SK-MEL-5 (cell line): ENCODE results near the gene ZNF777. TPM values are rescaled to one million over a fixed set of nuclear protein-coding genes. Genes with fewer than 3 reads are reported as not detected.
"Not testable (repeated sequence)": the region's sequence is repeated elsewhere in the genome, so short reads cannot be mapped to it uniquely, and the experiment has no call there.

Source experiments
- DNase-seq: peaks from one replicate; pipeline ENCODE4 v3.0.0-alpha.2; 2016; ENCODE audit warnings: low read depth, low spot score
- in situ Hi-C: cut with HindIII; loops from 2 replicates; pipeline ENCODE4 v1.10.0; 2016; ENCODE audit warnings: low sequenced_read_pairs, high pct_unique_total_duplicates, low pct_unique_long_range_greater_than_20kb
- total RNA-seq: library from RNA; depleted of rRNA; stranded (reverse); fragments of >200 nt; shearing (Covaris generic); gene quantifications from 2 replicates; pipeline ENCODE4 v1.2.3, GENCODE V29; 2014

The ZNF777 gene
- total RNA-seq, 1 experiment from 2014 or later = 5.4 TPM

DNA sequence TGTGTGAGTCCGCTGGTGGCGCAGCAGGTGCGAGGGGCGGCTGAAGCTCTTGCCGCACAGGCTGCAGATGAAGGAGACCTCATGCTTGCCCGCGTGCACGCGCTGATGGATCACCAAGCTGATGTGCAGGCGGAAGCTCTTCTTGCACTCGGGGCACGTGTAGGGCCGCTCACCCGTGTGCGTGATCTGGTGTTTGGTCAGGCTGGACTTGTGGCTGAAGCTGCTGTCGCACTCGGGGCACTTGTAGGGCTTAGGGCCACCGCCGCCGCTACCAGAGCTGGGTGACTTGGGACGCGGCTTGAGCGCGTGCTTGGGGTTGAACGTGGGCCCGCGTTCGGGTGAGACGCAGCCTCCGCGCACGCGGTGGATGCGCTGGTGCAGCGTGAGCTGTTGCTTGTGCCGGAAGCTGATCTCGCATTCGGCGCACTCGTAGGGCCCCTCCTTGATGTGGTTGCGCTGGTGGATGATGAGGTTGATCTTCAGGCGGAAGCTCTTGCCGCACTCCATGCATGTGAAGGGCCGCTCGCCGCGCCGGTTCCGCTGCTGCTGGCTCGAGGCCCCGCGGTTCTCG is 28.7 kb downstream of the ZNF777 start:
- in situ Hi-C loops = no loop called here
- DNase-seq = no peak

GRCh38 chr7:149431486-149432120 is 29.3 kb downstream of the ZNF777 start:
- in situ Hi-C loops = no loop called here
- no peak for DNase-seq

GRCh38 chr7:149430192-149430591 is 30.7 kb downstream of the ZNF777 start:
- no peak for DNase-seq
- in situ Hi-C loops = no loop called here

DNA sequence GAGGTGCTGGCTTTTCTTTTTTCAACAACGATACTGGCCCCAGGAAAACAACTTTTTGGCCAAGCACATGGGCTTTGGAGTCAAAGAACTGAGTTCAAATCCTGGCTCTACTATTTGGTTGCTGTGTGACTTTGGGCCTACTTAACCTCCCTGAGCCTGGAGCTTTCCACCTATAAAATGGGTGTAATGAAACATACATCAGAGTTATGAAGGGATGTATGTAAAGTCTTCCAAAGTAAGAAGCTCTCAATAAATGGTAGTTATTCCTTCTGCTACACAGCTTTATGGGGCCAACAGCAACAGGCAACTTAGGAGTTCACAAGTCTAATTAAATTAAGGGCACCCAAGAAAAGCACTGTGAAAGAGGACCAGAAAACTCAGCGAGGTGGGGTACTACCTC is 33.0 kb downstream of the ZNF777 start:
- no peak for DNase-seq
- in situ Hi-C loops = no loop called here

- no peak for DNase-seq
- in situ Hi-C loops = no loop called here
Measured at GRCh38 chr7:149427096-149427680, 33.7 kb downstream of the ZNF777 start.

DNA sequence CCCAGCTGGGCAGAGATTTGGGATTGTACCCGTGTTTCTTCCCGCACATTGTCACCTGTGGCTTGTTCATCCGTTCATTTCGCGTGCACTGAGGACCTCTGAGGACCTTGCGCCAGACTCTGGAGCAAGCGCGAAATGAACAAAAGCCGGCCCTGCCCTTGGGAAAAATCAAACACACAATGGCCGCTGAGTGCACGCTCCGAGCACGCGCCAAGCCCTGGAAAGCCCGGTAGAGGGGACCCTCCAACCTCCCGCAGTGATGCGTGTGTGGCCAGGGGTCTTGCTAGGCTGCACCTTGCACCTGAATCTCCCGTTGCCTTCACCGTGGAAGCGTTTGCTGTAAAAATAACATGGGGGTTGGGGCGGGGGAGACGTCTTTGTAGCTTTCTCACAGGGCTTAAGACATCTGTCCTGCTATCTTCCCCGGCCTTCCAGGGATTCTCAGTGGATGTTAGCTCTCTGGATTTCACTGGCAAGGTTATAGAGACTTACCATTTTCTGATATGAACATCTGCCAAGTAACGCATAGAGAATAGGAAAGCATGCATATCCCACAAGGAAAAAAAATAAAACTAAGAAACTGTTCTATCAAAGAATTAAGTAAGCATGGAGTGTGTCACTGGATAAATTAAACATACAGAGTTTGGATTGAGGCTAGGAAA is 37.3 kb downstream of the ZNF777 start:
- in situ Hi-C loops = no loop called here
- no peak for DNase-seq

DNA sequence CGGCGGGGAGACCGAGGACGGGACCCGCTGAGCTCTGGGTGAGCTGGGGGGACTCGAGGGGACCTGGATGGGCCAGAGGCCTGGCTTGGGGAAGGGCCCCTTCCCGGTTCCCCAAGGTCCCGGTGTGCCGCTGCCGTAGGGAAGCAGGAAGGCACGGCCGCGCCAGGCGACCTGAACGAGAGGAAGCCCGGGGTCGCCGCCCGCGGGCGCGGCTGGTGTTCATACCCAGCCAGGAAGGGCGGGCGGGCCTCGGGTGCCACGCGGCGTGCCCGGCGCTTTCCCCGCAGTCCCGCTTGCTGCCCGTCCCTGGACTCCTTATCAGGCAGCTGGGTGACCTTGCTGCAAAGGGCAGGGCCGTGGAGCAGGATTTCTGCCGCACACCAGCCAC is 38.0 kb downstream of the ZNF777 start:
- in situ Hi-C loops = no loop called here

GRCh38 chr7:149422162-149422913 is 38.5 kb downstream of the ZNF777 start:
- DNase-seq = peak; percentile 55
- in situ Hi-C loops = no loop called here

More for the DNA sequence above, 38.0 kb downstream of the ZNF777 start:
- no peak for DNase-seq

DNA sequence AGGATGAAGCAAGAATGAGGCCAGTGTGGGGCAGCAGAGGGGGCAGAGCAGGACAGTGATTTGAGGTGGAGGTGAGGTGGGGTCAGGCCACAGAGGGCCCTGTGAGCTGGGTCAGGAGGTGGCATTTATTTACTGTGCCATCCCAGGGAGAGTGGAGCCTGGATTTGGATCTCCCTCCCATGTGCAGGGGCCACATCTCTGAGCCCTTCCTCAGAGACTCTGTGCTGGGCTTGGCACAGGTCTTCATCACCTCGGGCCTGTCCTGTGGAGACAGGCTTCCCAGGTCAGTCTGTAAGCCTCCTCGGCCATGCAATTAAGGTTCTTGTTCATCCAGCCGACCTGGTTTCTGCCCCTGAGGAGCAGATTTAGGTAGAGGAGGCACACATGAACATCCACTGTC is 40.9 kb downstream of the ZNF777 start:
- in situ Hi-C loops = no loop called here

DNA sequence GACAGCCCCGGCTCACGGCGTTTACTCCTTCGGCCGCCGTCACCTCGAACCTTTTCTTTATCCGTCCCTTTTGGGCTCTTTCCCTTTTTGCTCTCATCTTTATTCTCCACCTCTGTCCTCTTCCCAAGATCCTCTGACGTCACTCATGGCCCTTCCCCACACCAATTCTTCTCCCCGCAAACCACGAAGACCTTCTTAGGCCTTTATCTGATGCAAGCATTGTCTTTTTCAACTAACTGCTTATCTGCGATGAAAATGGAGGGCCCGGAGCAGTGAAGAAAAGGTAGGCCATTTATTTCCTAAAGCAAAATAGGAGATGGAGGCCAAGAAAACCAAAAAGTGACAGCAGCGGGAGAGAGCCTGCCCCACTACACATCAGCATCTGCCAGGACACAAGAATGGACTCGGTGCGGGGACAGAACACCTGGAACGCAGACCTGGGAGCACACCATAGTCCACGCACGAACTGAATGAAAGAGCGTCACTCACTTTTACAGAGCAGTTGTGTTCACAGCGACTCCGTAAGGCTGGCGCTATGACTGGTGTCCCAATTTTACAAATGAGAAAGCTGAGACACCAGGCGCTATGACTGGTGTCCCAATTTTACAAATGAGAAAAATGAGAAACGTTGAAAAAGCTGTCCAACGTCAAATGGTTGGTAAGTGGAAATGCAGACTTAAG is 45.3 kb downstream of the ZNF777 start:
- DNase-seq = no peak
- in situ Hi-C loops = no loop called here

More for the DNA sequence above, 40.9 kb downstream of the ZNF777 start:
- no peak for DNase-seq

- in situ Hi-C loops = no loop called here
- DNase-seq = no peak
Measured at GRCh38 chr7:149414745-149415390, 46.0 kb downstream of the ZNF777 start.

GRCh38 chr7:149414171-149414570 is 46.7 kb downstream of the ZNF777 start:
- no peak for DNase-seq
- in situ Hi-C loops = no loop called here

DNA sequence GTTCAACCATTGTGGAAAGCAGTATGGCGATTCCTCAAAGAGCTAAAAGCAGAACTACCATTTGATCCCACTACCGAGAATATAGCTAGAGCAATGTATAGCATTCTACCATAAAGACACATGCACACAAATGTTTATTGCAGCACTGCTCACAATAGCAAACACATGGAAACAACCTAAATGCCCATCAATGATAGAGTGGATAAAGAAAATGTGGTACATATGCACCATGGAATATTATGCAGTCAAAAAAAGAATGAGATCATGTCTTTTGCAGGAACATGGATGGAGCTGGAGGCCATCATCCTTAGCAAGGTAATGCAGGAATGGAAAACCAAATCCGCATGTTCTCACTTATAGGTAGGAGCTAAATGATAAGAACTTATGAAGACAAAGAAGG is 47.8 kb downstream of the ZNF777 start:
- in situ Hi-C loops, DNase-seq: not testable (repeated sequence)

- in situ Hi-C loops = no loop called here
- no peak for DNase-seq
Measured at GRCh38 chr7:149409895-149410294, 51.0 kb downstream of the ZNF777 start.

DNA sequence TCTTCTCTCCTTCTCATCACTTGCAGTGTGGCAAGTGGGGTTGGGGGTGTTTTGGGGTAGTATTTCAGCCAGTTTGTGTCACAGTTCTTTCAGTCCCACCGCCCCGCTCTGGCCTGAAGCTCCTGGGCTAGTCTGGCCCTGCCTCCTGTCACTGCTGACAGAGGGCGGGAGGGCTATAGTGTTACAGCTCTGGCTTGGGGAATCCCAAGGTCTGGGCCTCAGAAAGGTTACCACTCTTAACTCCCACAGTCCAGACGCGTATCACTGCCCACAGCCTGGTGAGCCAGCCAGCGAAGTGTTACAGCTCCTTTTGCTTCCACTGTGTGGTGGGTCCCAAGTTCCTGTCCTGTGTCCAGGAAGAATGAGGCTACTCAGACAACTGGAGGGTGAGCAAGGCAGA is 56.0 kb downstream of the ZNF777 start:
- no peak for DNase-seq
- in situ Hi-C loops = no loop called here

DNA sequence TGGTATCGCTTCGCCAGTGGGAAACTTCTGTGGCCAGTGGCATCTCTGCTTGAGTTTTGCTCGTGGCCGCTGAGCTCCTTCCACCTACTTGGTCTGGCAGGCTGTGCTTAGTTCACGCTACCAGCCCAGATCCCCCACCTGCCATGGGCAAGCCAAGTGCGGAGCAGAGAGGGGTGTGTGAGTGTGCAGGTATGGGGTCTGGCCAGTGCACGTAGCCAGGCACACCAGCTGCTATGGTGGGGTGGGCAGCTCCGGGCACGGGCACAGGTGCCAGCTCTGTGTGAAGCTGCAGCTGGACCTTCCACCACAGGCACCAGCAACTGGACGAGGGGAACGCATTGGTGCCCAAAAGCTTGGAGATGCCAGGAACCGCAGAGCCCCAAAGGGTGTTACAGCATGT is 56.5 kb downstream of the ZNF777 start:
- in situ Hi-C loops = no loop called here
- no peak for DNase-seq

DNA sequence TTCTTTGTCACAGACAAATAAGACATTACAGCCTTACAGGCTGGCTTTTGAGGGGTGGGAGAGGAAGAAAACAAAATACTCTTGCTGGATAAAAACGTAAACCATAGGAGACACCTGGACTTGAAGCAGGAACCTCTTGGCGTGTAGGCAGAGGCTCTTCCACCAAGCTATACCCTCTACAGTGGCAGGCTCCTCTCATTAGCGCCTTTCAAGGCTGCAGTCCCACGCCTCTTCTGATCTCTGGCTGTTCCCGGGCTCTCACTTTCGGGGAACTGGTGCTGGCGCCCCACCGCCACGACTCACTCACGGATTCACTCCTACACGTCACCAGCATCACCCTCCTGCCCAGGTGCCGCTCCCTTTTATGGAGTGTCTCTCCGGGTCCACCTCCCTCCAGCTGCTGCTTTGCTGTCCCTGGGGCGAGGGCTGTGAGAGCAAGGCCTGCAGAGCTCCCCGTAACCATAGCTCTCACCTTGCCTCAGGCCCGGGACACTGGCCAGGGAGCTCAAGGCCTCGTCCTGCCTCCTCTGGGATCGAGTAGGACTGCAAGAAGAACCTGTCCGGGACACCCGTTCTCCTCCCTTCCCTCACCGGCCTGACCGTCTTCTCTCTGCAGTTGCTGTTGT is 62.6 kb downstream of the ZNF777 start:
- in situ Hi-C loops = no loop called here

More for the DNA sequence above, 62.6 kb downstream of the ZNF777 start:
- DNase-seq = no peak
